Progenitor cell of endocrine pancreas (in vitro differentiated cells): ENCODE measurements around the gene NINJ2. TPM values are rescaled to one million over a fixed set of nuclear protein-coding genes. Genes with fewer than 3 reads are reported as not detected.
"Not testable (repeated sequence)": the region's sequence is repeated elsewhere in the genome, so short reads cannot be mapped to it uniquely, and the experiment has no call there.

ENCODE experiments used
- DNase-seq: peaks from one replicate; pipeline ENCODE4 v3.0.0; 2021; ENCODE audit warnings: low spot score; ENCODE audit not compliant: unreplicated experiment
- H3K27ac Mint-ChIP-seq: 2 replicates; pipeline ENCODE4 v1.8.0; 2021; ENCODE audit warnings: mild to moderate bottlenecking, moderate library complexity, mixed read lengths
- H3K27me3 Mint-ChIP-seq: 2 replicates; pipeline ENCODE4 v1.8.0; 2021; ENCODE audit warnings: mixed read lengths
- H3K36me3 Mint-ChIP-seq: 2 replicates; pipeline ENCODE4 v1.8.0; 2022; ENCODE audit warnings: mixed read lengths; ENCODE audit not compliant: insufficient read depth
- H3K4me1 Mint-ChIP-seq: 2 replicates; pipeline ENCODE4 v1.8.0; 2021; ENCODE audit warnings: low read depth, mixed read lengths
- H3K4me3 Mint-ChIP-seq: 2 replicates; pipeline ENCODE4 v1.8.0; 2021; ENCODE audit warnings: low read depth, mild to moderate bottlenecking, moderate library complexity, mixed read lengths
- H3K9me3 Mint-ChIP-seq: 2 replicates; pipeline ENCODE4 v1.8.0; 2021; ENCODE audit warnings: low read depth, mixed read lengths
- CTCF ChIP-seq: fragments of 200-600 bp; sonication (generic); IDR thresholded peaks from one replicate; pipeline ENCODE4 v1.5.0; 2021; ENCODE audit warnings: antibody characterized with exemption, mild to moderate bottlenecking; ENCODE audit not compliant: unreplicated experiment
- total RNA-seq: library from RNA; stranded (reverse); gene quantifications from 2 replicates; pipeline ENCODE4 v1.2.1, GENCODE V29; 2021

Gene NINJ2
- total RNA-seq, 1 donor from 2014 or later = 4.0 TPM

- Mint-ChIP-seq H3K27me3 (peaks cover 5% of the 10 kb centered on the region), H3K9me3 (peaks cover 15% of the 10 kb centered on the region), H3K27ac (no peak overlapping the region), H3K4me1 (no peaks in the 10 kb centered on the region), H3K36me3 (no peaks in the 10 kb centered on the region), H3K4me3 (no peak overlapping the region)
- no peak for DNase-seq
- TF ChIP-seq CTCF = no peak
Measured at GRCh38 chr12:701896-702539, 38.8 kb upstream of the NINJ2 start.

GRCh38 chr12:700016-700415 lies 36.8 kb upstream of the NINJ2 start:
- DNase-seq = no peak
- Mint-ChIP-seq H3K4me3 (no peak overlapping the region), H3K27ac (no peak overlapping the region), H3K4me1 (no peaks in the 10 kb centered on the region), H3K27me3 (peaks cover 5% of the 10 kb centered on the region), H3K9me3 (peaks cover 23% of the 10 kb centered on the region), H3K36me3 (no peaks in the 10 kb centered on the region)
- no peak for TF ChIP-seq CTCF

GRCh38 chr12:698222-698621 lies 35.0 kb upstream of the NINJ2 start:
- peaks cover 34% of the 10 kb centered on the region for H3K9me3 Mint-ChIP-seq

GRCh38 chr12:697481-697880 lies 34.2 kb upstream of the NINJ2 start:
- Mint-ChIP-seq H3K27me3 (no peaks in the 10 kb centered on the region), H3K4me3 (no peak overlapping the region), H3K4me1 (peaks cover 5% of the 10 kb centered on the region)

More at GRCh38 chr12:698222-698621, 35.0 kb upstream of the NINJ2 start:
- H3K4me3 Mint-ChIP-seq, H3K36me3 Mint-ChIP-seq, DNase-seq, H3K4me1 Mint-ChIP-seq, H3K27ac Mint-ChIP-seq, H3K27me3 Mint-ChIP-seq: not testable (repeated sequence)

GRCh38 chr12:694734-695503 lies 31.7 kb upstream of the NINJ2 start:
- Mint-ChIP-seq H3K4me3 (no peak overlapping the region), H3K9me3 (peaks cover 37% of the 10 kb centered on the region), H3K27ac (peak overlapping the region; percentile 14), H3K4me1 (peaks cover 5% of the 10 kb centered on the region), H3K27me3 (no peaks in the 10 kb centered on the region), H3K36me3 (no peaks in the 10 kb centered on the region)
- TF ChIP-seq CTCF = no peak
- DNase-seq = no peak

More at GRCh38 chr12:697481-697880, 34.2 kb upstream of the NINJ2 start:
- H3K9me3 Mint-ChIP-seq = peaks cover 34% of the 10 kb centered on the region
- H3K36me3 Mint-ChIP-seq = no peaks in the 10 kb centered on the region
- H3K27ac Mint-ChIP-seq = no peak overlapping the region
- no peak for TF ChIP-seq CTCF
- no peak for DNase-seq
